ENCODE data around the gene DTD2. TPM values are rescaled to one million over a fixed set of nuclear protein-coding genes. Genes with fewer than 3 reads are reported as not detected.
A peak's percentile ranks its signal among the peaks of the same experiment; 100 is the strongest.

The DTD2 gene
- total and polyA plus RNA-seq, 2 of the 4 experiments (the other 2 are of a cell fraction), result 16.9 to 24.9 TPM

- intact Hi-C loops (cut with micrococcal nuclease) (no loop called here), in situ Hi-C loops (cut with MboI; ENCODE audit: low sequenced_read_pairs) (no loop called here), dilution Hi-C loops (cut with HindIII; ENCODE audit: low sequenced_read_pairs, unreplicated experiment) (no loop called here)
- H3K4me1 ChIP-seq (ENCODE audit: control insufficient read depth, insufficient read depth, low read length), result peaks cover 2% of the 10 kb centered on the region; the same call in 1 of the 2 replicates
- CTCF ChIA-PET, result no interaction called here
- H2BK120ac ChIP-seq (ENCODE audit: low read depth, low read length), result no peak overlapping the region
- no peak overlapping the region for H3K4me3 ChIP-seq (ENCODE audit: insufficient read depth, low read depth, low read length)
- no peak overlapping the region; the same call in 1 of the 2 replicates for H3K14ac ChIP-seq (replicated peaks; ENCODE audit: low read depth, low read length)
- H4K20me1 ChIP-seq (ENCODE audit: insufficient read depth, low read length), result no peaks in the 10 kb centered on the region
- WGBS, 2 experiments (ENCODE audit: extremely low coverage in 2 of 2, insufficient read length in 1 of 2), result 100% methylated on average over 2 of the region's 5 CpGs; no CpG with 5 or more reads in 1 of the 2 experiments
- H2BK15ac ChIP-seq (ENCODE audit: low read depth, low read length), result no peak overlapping the region
- H3K27me3 ChIP-seq (ENCODE audit: control insufficient read depth, insufficient read depth, low read length), result no peaks in the 10 kb centered on the region
- H3K9me3 ChIP-seq (ENCODE audit: control insufficient read depth, insufficient read depth, low read length), result no peaks in the 10 kb centered on the region
- 0 out of 2 replicates have a peak overlapping the region, but pooled peaks have one; percentile 85 for H3K4me2 ChIP-seq (ENCODE audit: low read depth, low read length)
- DNase-seq (no peak), ATAC-seq (ENCODE audit: low read depth) (no peak)
- H3K4ac ChIP-seq (ENCODE audit: low read depth, low read length), result no peak overlapping the region; the same call in 1 of the 2 replicates
- TF ChIP-seq CTCF (conservative IDR thresholded peaks at IDR 0.05; ENCODE audit: low read depth, low read length), result no peak
- no peak for TF ChIP-seq BHLHE40 (IDR thresholded peaks at IDR 0.05; ENCODE audit: low read depth, low read length)
- no peak for TF ChIP-seq ELK1 (IDR thresholded peaks at IDR 0.05; ENCODE audit: borderline replicate concordance, low read depth, low read length)
- TF ChIP-seq NFE2L2 (IDR thresholded peaks at IDR 0.05; ENCODE audit: low read depth, low read length), result no peak
- no peak for TF ChIP-seq CHD1 (IDR thresholded peaks at IDR 0.05; ENCODE audit: low read depth, low read length)
- TF ChIP-seq SMC3 (IDR thresholded peaks at IDR 0.05; ENCODE audit: low read depth, low read length), result no peak
- TF ChIP-seq RFX5 (IDR thresholded peaks at IDR 0.05; ENCODE audit: low read depth, low read length), result no peak
- POLR2A ChIA-PET (ENCODE audit: unreplicated experiment), result no interaction called here
- H2AK9ac ChIP-seq (replicated peaks; ENCODE audit: low read depth, low read length, poor library complexity), result no peak overlapping the region
- H2AK5ac ChIP-seq (ENCODE audit: low read depth, low read length), result no peak overlapping the region
- peak overlapping the region; percentile 96 for H4K8ac ChIP-seq (ENCODE audit: low read depth in 2 of 2, low read length in 2 of 2)
- H3K36me3 ChIP-seq (ENCODE audit: control insufficient read depth, insufficient read depth, low read length), result no peaks in the 10 kb centered on the region
- peak overlapping the region; percentile 99 for H4K5ac ChIP-seq (ENCODE audit: low read depth, low read length)
- no peak overlapping the region for H2BK5ac ChIP-seq (ENCODE audit: low read depth, low read length, poor library complexity, severe bottlenecking)
- no peaks in the 10 kb centered on the region for H3K9me1 ChIP-seq (ENCODE audit: insufficient read depth, low read length)
- H2AFZ ChIP-seq (replicated peaks; ENCODE audit: low read length, poor library complexity), result no peak overlapping the region
- peaks cover 0 to 15% of the 10 kb centered on the region in 2 experiments; a peak in 2 of 4 replicates for H3K79me1 ChIP-seq (ENCODE audit: low read depth in 1 of 2, low read length in 2 of 2)
- no peak overlapping the region for H3K56ac ChIP-seq (ENCODE audit: extremely low read depth, insufficient read depth, low read length)
- no peak overlapping the region for H3K23ac ChIP-seq (ENCODE audit: low read depth, low read length)
- no peak overlapping the region for H3K9ac ChIP-seq (ENCODE audit: low read depth, low read length)
- no peak overlapping the region for H3K18ac ChIP-seq (ENCODE audit: low read depth, low read length)
- H4K91ac ChIP-seq (ENCODE audit: insufficient read depth, low read depth, low read length), result no peak overlapping the region
- no peak overlapping the region for H3K27ac ChIP-seq (ENCODE audit: insufficient read depth, low read length)
- no peak overlapping the region for H2BK20ac ChIP-seq (ENCODE audit: low read depth, low read length)
- BruUV-seq (replicated peaks), result no TSS peak
Measured at GRCh38 chr14:31421200-31421599, 36.1 kb downstream of the DTD2 start.
